Measurements from ENCODE around the gene GRAP2. TPM values are rescaled to one million over a fixed set of nuclear protein-coding genes. Genes with fewer than 3 reads are reported as not detected.

The GRAP2 gene
- total and polyA plus RNA-seq, 8 donors: 0.42 to 1.3 (median 0.79) TPM

DNA sequence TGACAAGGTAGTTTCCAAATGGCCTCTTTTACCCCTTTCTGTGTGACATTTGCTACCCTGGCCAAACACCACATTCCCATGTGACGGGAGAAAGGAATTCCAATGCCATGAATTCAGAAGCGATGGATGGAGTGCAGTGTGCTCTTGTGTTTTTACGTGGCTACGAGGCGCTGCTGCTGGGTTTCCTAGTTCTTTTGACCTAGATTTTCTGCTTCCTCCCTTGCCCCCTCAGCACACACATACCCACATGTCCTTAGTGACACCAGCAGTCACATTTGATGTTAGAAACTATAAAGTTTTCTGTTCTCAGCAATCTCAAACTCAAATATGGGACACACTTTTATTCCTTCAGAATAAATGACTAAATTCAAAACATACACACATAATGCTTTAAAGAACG is 51.5 kb downstream of the GRAP2 start:
- FAIRE-seq (no peak), ATAC-seq (no peak), DNase-seq (no peak)
- Histone ChIP-seq H3K9me3 (no peaks in the 10 kb centered on the region), H3K36me3 (no peaks in the 10 kb centered on the region), H3K27me3 (no peaks in the 10 kb centered on the region), H3K4me1 (no peaks in the 10 kb centered on the region), H3K27ac (no peak overlapping the region), H3K4me3 (no peak overlapping the region)
- TF ChIP-seq, protein P1, sequence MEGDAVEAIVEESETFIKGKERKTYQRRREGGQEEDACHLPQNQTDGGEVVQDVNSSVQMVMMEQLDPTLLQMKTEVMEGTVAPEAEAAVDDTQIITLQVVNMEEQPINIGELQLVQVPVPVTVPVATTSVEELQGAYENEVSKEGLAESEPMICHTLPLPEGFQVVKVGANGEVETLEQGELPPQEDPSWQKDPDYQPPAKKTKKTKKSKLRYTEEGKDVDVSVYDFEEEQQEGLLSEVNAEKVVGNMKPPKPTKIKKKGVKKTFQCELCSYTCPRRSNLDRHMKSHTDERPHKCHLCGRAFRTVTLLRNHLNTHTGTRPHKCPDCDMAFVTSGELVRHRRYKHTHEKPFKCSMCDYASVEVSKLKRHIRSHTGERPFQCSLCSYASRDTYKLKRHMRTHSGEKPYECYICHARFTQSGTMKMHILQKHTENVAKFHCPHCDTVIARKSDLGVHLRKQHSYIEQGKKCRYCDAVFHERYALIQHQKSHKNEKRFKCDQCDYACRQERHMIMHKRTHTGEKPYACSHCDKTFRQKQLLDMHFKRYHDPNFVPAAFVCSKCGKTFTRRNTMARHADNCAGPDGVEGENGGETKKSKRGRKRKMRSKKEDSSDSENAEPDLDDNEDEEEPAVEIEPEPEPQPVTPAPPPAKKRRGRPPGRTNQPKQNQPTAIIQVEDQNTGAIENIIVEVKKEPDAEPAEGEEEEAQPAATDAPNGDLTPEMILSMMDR (IDR thresholded peaks at IDR 0.05): no peak
- 75 to 82% methylated on average over 6 of the region's 6 CpGs for WGBS, 2 donors
- intact Hi-C loops (cut with DNase I): no loop called here

DNA sequence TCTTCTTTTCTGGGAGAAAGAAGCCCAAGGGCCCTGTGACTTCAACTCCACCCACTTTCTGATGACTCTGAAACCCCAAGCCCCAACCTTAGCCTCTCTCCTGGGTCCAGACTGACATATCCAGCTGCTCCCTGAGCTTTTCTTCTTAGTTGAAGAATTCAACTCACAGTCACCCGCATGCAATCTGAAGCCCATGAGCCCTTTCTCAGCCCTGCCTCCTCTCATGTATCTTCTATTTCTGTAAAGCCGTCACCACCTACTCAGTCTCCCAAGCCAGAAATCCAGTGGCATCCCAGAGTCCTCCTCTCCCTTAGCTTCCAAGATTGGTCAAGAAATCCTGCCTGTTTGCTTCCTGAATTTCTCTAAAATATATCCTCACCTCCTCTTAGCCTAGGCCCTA is 52.2 kb downstream of the GRAP2 start:
- no peak for FAIRE-seq
- DNase-seq: no peak
- H3K27ac ChIP-seq: no peak overlapping the region
- WGBS, 2 donors: 89 to 100% methylated on average over 2 of the region's 2 CpGs
- intact Hi-C loops (cut with DNase I): no loop called here
- TF ChIP-seq, protein P1 (IDR thresholded peaks at IDR 0.05): no peak
- no peak overlapping the region for H3K4me3 ChIP-seq
- H3K4me1 ChIP-seq: no peaks in the 10 kb centered on the region
- no peaks in the 10 kb centered on the region for H3K27me3 ChIP-seq
- H3K36me3 ChIP-seq: no peaks in the 10 kb centered on the region
- H3K9me3 ChIP-seq: no peaks in the 10 kb centered on the region
- ATAC-seq: no peak

DNA sequence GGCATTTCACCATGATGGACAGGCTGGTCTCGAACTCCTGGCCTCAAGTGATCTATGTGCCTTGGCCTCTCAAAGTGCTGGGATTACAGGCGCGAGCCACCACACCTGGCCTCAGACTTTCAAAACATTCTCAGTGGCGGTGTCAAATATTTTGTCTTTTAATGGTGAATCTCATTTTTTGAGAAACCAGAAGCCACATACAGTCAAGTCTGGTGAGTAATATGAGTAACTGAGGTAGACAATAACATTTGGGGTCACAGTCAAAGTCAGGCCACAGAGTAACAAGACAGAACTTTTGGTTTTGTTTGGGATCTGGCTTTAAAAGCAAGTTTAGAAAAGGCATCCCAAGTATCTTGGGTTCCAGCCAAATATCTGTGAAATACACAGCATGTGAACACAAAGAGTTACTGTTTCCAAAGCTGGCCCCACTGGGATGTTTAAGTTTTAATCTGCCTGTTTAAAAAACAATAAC is 53.7 kb downstream of the GRAP2 start:
- WGBS, 2 donors: 88 to 91% methylated on average over 4 of the region's 4 CpGs
- intact Hi-C loops (cut with DNase I): no loop called here
- Histone ChIP-seq H3K4me3 (no peak overlapping the region), H3K27ac (peak overlapping the region in 3 of 4 donors; percentile 33 to 73 (median 53)), H3K9me3 (no peaks in the 10 kb centered on the region), H3K36me3 (no peaks in the 10 kb centered on the region), H3K27me3 (no peaks in the 10 kb centered on the region), H3K4me1 (no peaks in the 10 kb centered on the region)
- DNase-seq (no peak), ATAC-seq (peak; percentile 36 to 71 (median 65)), FAIRE-seq (no peak)
- TF ChIP-seq, protein P1 (IDR thresholded peaks at IDR 0.05): no peak

DNA sequence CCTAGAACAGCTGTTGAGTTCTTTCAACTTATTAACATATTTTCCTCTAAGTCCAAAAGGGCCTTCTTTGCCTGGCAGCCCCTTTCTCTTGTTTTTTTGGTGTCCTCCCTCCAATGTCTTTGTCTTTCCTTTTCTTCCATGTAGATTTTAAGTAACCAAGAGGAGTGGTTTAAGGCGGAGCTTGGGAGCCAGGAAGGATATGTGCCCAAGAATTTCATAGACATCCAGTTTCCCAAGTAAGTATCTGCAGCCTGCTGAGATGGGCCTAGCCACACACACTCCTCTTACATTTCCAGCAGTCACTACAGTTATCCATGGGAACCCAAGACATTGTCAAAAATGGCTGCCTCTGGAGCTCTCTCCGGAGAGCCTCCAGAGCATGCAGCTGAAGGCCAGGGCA is 54.8 kb downstream of the GRAP2 start:
- no peaks in the 10 kb centered on the region for H3K4me1 ChIP-seq
- WGBS, 2 donors: 98 to 99% methylated on average over 2 of the region's 2 CpGs

More for the DNA sequence above, 54.8 kb downstream of the GRAP2 start:
- DNase-seq (no peak), ATAC-seq (no peak), FAIRE-seq (no peak)
- Histone ChIP-seq H3K27ac (peak overlapping the region in 1 of 4 donors; percentile 73), H3K36me3 (no peaks in the 10 kb centered on the region), H3K4me3 (no peak overlapping the region), H3K27me3 (no peaks in the 10 kb centered on the region), H3K9me3 (no peaks in the 10 kb centered on the region)
- TF ChIP-seq, protein P1 (IDR thresholded peaks at IDR 0.05): no peak
- intact Hi-C loops (cut with DNase I): no loop called here
